Measurements from ENCODE around the gene CMC1.
A peak's percentile ranks its signal among the peaks of the same experiment; 100 is the strongest.

CMC1 gene

GRCh38 chr3:28286595-28286994, 45.2 kb downstream of the CMC1 start:
- H3K4me3 ChIP-seq (ENCODE audit: low read length) = no peak overlapping the region; the same call in 1 of the 2 replicates
- TF ChIP-seq CTCF (conservative IDR thresholded peaks at IDR 0.05; ENCODE audit: low read length) = peak; percentile 70
- DNase-seq (ENCODE audit: low read depth) = peak; percentile 52

- no peak for TF ChIP-seq CTCF (conservative IDR thresholded peaks at IDR 0.05; ENCODE audit: low read length)
- peak overlapping the region; percentile 4; the same call in 1 of the 2 replicates for H3K4me3 ChIP-seq (ENCODE audit: low read length)
- no peak for DNase-seq (ENCODE audit: low read depth)
Observed at GRCh38 chr3:28287046-28287445, 45.6 kb downstream of the CMC1 start.

DNA sequence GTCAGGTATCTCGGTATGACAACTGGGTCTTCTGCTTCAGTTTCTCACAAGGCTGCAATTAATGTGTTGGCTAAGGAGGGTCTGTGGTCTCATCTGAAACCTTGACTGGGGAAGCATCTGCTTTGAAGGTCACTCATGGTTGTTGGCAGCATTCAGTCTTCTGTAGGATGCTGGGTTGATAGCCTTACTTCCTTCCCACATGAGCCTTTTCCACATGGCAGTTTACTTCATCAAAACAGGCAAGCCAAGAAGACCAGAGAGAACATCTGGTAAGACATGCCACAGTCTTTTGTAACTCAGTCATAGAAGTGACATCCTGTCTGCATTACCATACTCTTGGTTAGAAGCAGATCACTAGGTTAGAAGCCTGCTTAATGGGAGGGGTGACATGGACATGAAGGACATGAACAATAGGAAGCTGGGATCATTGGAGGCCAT, 49.5 kb downstream of the CMC1 start:
- no peak overlapping the region for H3K4me3 ChIP-seq (ENCODE audit: low read length)
- no peak for TF ChIP-seq CTCF (conservative IDR thresholded peaks at IDR 0.05; ENCODE audit: low read length)
- peak; percentile 9 for DNase-seq (ENCODE audit: low read depth)

- no peak for TF ChIP-seq CTCF (conservative IDR thresholded peaks at IDR 0.05; ENCODE audit: low read length)
- DNase-seq (ENCODE audit: low read depth) = no peak
- H3K4me3 ChIP-seq (ENCODE audit: low read length) = no peak overlapping the region
Observed at GRCh38 chr3:28291577-28291976, 50.2 kb downstream of the CMC1 start.

- TF ChIP-seq CTCF (conservative IDR thresholded peaks at IDR 0.05; ENCODE audit: low read length) = no peak
- no peak overlapping the region for H3K4me3 ChIP-seq (ENCODE audit: low read length)
- no peak for DNase-seq (ENCODE audit: low read depth)
Observed at GRCh38 chr3:28292622-28293021, 51.2 kb downstream of the CMC1 start.

- DNase-seq (ENCODE audit: low read depth) = no peak
- no peak for TF ChIP-seq CTCF (conservative IDR thresholded peaks at IDR 0.05; ENCODE audit: low read length)
- no peak overlapping the region for H3K4me3 ChIP-seq (ENCODE audit: low read length)
Observed at GRCh38 chr3:28294667-28295413, 53.4 kb downstream of the CMC1 start.

GRCh38 chr3:28295898-28296490, 54.6 kb downstream of the CMC1 start:
- peak; percentile 31 for DNase-seq (ENCODE audit: low read depth)
- H3K4me3 ChIP-seq (ENCODE audit: low read length) = no peak overlapping the region
- no peak for TF ChIP-seq CTCF (conservative IDR thresholded peaks at IDR 0.05; ENCODE audit: low read length)
